GM12878 (cell line): ENCODE measurements around the gene XPNPEP2. TPM values are rescaled to one million over a fixed set of nuclear protein-coding genes. Genes with fewer than 3 reads are reported as not detected.
A peak's percentile ranks its signal among the peaks of the same experiment; 100 is the strongest.

ENCODE experiments used
- ATAC-seq: fragments of 200-7000 bp; cut with Tn5 transposase; 3 replicates; pipeline ENCODE4 v1.9.1; 2020; ENCODE audit warnings: mild to moderate bottlenecking, moderate library complexity
- BruUV-seq: library from RNA; stranded (reverse); fragments of 400-500 nt; replicated peaks from 2 replicates; lab custom pipeline; 2021; lab: Mats Ljungman, UMichigan
- CTCF ChIA-PET: fragments of 300-600 bp; sonication (Branson Sonifier 250); formaldehyde crosslinking; extraction: SDS; loops from one replicate; lab custom pipeline; 2021; ENCODE audit warnings: inconsistent platforms; lab: Yijun Ruan, JAX
- POLR2A ChIA-PET: fragments of 350-600 bp; formaldehyde crosslinking; extraction: SDS; loops from one replicate; lab custom pipeline; 2021; ENCODE audit warnings: inconsistent platforms; lab: Charles Lee
- RAD21 ChIA-PET: fragments of 300-600 bp; sonication (Branson Sonifier 250); formaldehyde crosslinking; loops from one replicate; lab custom pipeline; 2023; ENCODE audit warnings: antibody characterized with exemption; ENCODE audit not compliant: unreplicated experiment; lab: Charles Lee
- SMC1A ChIA-PET: fragments of 300-600 bp; sonication (Branson Sonifier 250); formaldehyde crosslinking; loops from one replicate; lab custom pipeline; 2023; ENCODE audit not compliant: unreplicated experiment, uncharacterized antibody; lab: Charles Lee
- DNase-seq: peaks from one replicate; pipeline ENCODE4 v3.0.0-alpha.2; 2011; ENCODE audit warnings: low read depth, low spot score
- FAIRE-seq: peaks from 3 replicates; lab custom pipeline; 2011; peaks lifted over from hg19 to GRCh38; lab: Jason Lieb, UNC
- H2AFZ ChIP-seq: 2 replicates; pipeline ENCODE4 v1.6.0; 2011; ENCODE audit warnings: low read depth, low read length, control low read depth; ENCODE audit not compliant: control insufficient read depth
- H3K27ac ChIP-seq: 2 replicates; pipeline ENCODE4 v1.5.1; 2011; ENCODE audit warnings: control low read depth; ENCODE audit not compliant: control insufficient read depth, insufficient read depth
- H3K27me3 ChIP-seq, 2 experiments: replicated peaks in 1 of 2; 2 replicates each; pipeline versions ENCODE4 v1.6.0 to v1.6.1; 2011; ENCODE audit warnings: low read length in 1 of 2; ENCODE audit not compliant: control insufficient read depth in 2 of 2, insufficient read depth in 2 of 2
- H3K36me3 ChIP-seq, 2 experiments: 2 replicates each; pipeline ENCODE4 v1.5.1; 2011; ENCODE audit warnings: low read length in 1 of 2; ENCODE audit not compliant: control insufficient read depth in 2 of 2, insufficient read depth in 2 of 2
- H3K4me1 ChIP-seq: 2 replicates; pipeline ENCODE4 v1.6.1; 2011; ENCODE audit warnings: mild to moderate bottlenecking, low read length, moderate library complexity, mixed read lengths; ENCODE audit not compliant: control insufficient read depth, insufficient read depth
- H3K4me2 ChIP-seq: 2 replicates; pipeline ENCODE4 v1.6.0; 2011; ENCODE audit warnings: control low read depth; ENCODE audit not compliant: control insufficient read depth, insufficient read depth
- H3K4me3 ChIP-seq: fragments of 200-600 bp; sonication (generic); 2 replicates; pipeline ENCODE4 v1.5.1; 2016
- H3K79me2 ChIP-seq: 2 replicates; pipeline ENCODE4 v1.6.0; 2011; ENCODE audit warnings: low read length; ENCODE audit not compliant: control insufficient read depth, insufficient read depth
- H3K9ac ChIP-seq: 2 replicates; pipeline ENCODE4 v1.8.0; 2011; ENCODE audit warnings: low read length, control low read depth, mixed read lengths; ENCODE audit not compliant: control insufficient read depth, insufficient read depth
- H3K9me3 ChIP-seq: replicated peaks from 3 replicates; pipeline ENCODE4 v1.5.1; 2011; ENCODE audit warnings: mild to moderate bottlenecking, low read length; ENCODE audit not compliant: control insufficient read depth, insufficient read depth
- H4K20me1 ChIP-seq: 2 replicates; pipeline ENCODE4 v1.6.0; 2011; ENCODE audit not compliant: control insufficient read depth, insufficient read depth
- BCL3 ChIP-seq: IDR thresholded peaks from 2 replicates; pipeline ENCODE4 v1.6.1; 2011; ENCODE audit warnings: borderline replicate concordance, low read depth, mild to moderate bottlenecking, moderate library complexity, low read length; ENCODE audit not compliant: insufficient read depth, poor library complexity, severe bottlenecking
- BCLAF1 ChIP-seq: fragments of 450-650 bp; IDR thresholded peaks from 2 replicates; pipeline ENCODE4 v1.6.1; 2017; ENCODE audit warnings: antibody characterized with exemption, mild to moderate bottlenecking, moderate library complexity
- BRCA1 ChIP-seq: IDR thresholded peaks from 2 replicates; pipeline ENCODE4 v1.6.1; 2011; ENCODE audit warnings: low read depth, low read length, improper control_type of control experiment
- CEBPB ChIP-seq, 2 experiments: fragments of 150-350 bp in 1 of 2; IDR thresholded peaks; 2 replicates each; pipeline ENCODE4 v1.6.1; 2012 to 2014; ENCODE audit warnings: low read depth in 2 of 2, low read length in 2 of 2, borderline replicate concordance in 1 of 2, inconsistent platforms in 1 of 2
- IKZF2 ChIP-seq, 2 experiments: fragments of 450-650 bp; IDR thresholded peaks; 2 replicates each; pipeline ENCODE4 v1.6.1; 2017; ENCODE audit warnings: mild to moderate bottlenecking in 2 of 2, moderate library complexity in 2 of 2
- IRF3 ChIP-seq: fragments of 450-650 bp; IDR thresholded peaks from 2 replicates; pipeline ENCODE4 v1.6.1; 2014; ENCODE audit warnings: mild to moderate bottlenecking
- POLR2A ChIP-seq: IDR thresholded peaks from 2 replicates; pipeline ENCODE4 v1.6.1; 2011; ENCODE audit warnings: low read depth, mild to moderate bottlenecking, low read length
- RCOR1 ChIP-seq: conservative IDR thresholded peaks from 2 replicates; pipeline ENCODE4 v1.6.1; 2012; ENCODE audit warnings: low read depth, low read length, improper control_type of control experiment
- RFX5 ChIP-seq: IDR thresholded peaks from 2 replicates; pipeline ENCODE4 v1.6.1; 2011; ENCODE audit warnings: low read depth, low read length, improper control_type of control experiment
- SIN3A ChIP-seq: IDR thresholded peaks from 2 replicates; pipeline ENCODE4 v1.6.1; 2012; ENCODE audit warnings: low read depth, low read length, improper control_type of control experiment
- SIX5 ChIP-seq: IDR thresholded peaks from 2 replicates; pipeline ENCODE4 v1.6.1; 2011; ENCODE audit warnings: mild to moderate bottlenecking, low read depth, low read length, moderate library complexity; ENCODE audit not compliant: severe bottlenecking
- SREBF1 ChIP-seq: IDR thresholded peaks from 2 replicates; pipeline ENCODE4 v1.6.1; 2012; ENCODE audit warnings: mild to moderate bottlenecking, low read length
- SRF ChIP-seq, 2 experiments: IDR thresholded peaks; 2 replicates each; pipeline ENCODE4 v1.6.1; 2011; ENCODE audit warnings: low read depth in 2 of 2, low read length in 2 of 2, mild to moderate bottlenecking in 1 of 2, moderate library complexity in 1 of 2
- TARDBP ChIP-seq: IDR thresholded peaks from 2 replicates; pipeline ENCODE4 v1.6.1; 2016; ENCODE audit warnings: borderline replicate concordance
- ZNF207 ChIP-seq: fragments of 450-650 bp; IDR thresholded peaks from 2 replicates; pipeline ENCODE4 v1.6.1; 2014; ENCODE audit warnings: antibody characterized with exemption, mild to moderate bottlenecking, borderline replicate concordance
- WGBS: methylation state at CpG from one replicate; pipeline ENCODE4 v1.1.6; 2016; ENCODE audit warnings: low lambda C conversion rate; ENCODE audit not compliant: insufficient replicate concordance, insufficient coverage; ENCODE audit errors: missing lambda C conversion rate; 5-methylcytosine and 5-hydroxymethylcytosine counted together
- in situ Hi-C: fragments of 300-500 bp; cut with MboI; formaldehyde crosslinking; loops from 9 replicates; pipeline ENCODE4 v1.14.3; 2018; ENCODE audit warnings: mixed read lengths
- intact Hi-C: fragments of 100-400 bp; cut with micrococcal nuclease; formaldehyde crosslinking; loops from one replicate; pipeline ENCODE4 v1.14.2; 2022; ENCODE audit not compliant: unreplicated experiment
- polyA plus RNA-seq, 11 experiments: library from polyadenylated mRNA; depleted of rRNA in 4 of 11; unstranded in 6 of 11; stranded (reverse) in 5 of 11; fragments of >200 nt; fragmentation: Nextera tagmentation in 4 of 11; fragmentation: Illumina TruSeq in 1 of 11; extraction: Ambion mirVana in 4 of 11; extraction: Trizol in 1 of 11; gene quantifications; 1 replicate in 1 of 11; 2 replicates in 10 of 11; pipeline versions ENCODE4 v1.2.1 to v1.2.3, GENCODE V29; 2011 to 2016; ENCODE audit warnings: inconsistent platforms in 2 of 11, missing spikeins in 2 of 11, low read depth in 1 of 11
- total RNA-seq, 4 experiments: library from RNA; depleted of rRNA in 3 of 4; stranded (reverse); fragments of >200 nt in 3 of 4; fragmentation: Illumina TruSeq in 1 of 4; extraction: Trizol in 1 of 4; gene quantifications; 2 replicates each; pipeline versions ENCODE4 v1.2.1 to v1.2.3, GENCODE V29; 2013 to 2021

Gene XPNPEP2
- total and polyA plus RNA-seq, 10 of the 15 experiments (the other 5 are each of a cell fraction or from before 2014, with no cell fraction given): 0.04 to 0.37 (median 0.15) TPM

DNA sequence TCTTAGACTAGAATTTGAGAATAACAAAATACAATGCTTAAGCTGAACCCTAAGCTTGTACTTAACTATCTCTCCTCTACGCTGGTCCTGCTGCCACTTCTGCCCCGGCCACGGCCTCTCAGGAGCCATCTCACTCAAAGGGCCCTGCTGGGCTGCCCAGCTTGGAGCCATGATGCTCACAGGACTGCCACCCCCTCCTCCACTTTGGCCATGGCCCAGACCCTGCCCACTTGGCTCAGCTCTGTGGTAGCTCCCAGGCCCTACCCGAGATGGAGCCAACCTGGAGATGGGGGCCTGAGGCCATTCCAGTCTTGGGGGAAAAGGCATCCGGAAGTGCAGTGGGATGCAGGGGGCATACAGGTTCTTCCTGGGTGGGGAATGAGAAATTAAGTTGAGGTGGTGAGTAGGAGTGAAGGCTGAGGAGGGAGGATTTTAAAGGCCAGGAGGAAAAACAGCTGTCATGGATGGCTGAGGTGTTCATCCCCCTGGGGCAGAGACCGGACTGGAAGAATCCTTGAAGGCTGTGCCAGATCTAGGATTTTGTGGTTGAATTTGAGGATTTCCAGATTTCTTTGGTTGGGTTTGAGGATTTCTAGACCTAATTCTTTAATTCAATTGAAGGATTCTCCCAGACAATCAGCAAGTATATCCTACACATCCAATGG, 41.8 kb downstream of the XPNPEP2 start:
- Histone ChIP-seq H3K4me3 (peak overlapping the region; percentile 75), H2AFZ (no peak overlapping the region), H3K4me1 (peaks cover 48% of the 10 kb centered on the region), H3K79me2 (peaks cover 64% of the 10 kb centered on the region), H3K9ac (peak overlapping the region; percentile 93), H3K36me3 (peaks cover 0 to 8% of the 10 kb centered on the region in 2 experiments; a peak in 2 of 4 replicates), H3K27ac (peak overlapping the region; percentile 94), H3K27me3 (no peaks in the 10 kb centered on the region), H3K4me2 (peak overlapping the region; percentile 90), H3K9me3 (no peaks in the 10 kb centered on the region), H4K20me1 (no peaks in the 10 kb centered on the region)
- ATAC-seq (peak; percentile 16), DNase-seq (no peak), FAIRE-seq (no peak)
- ChIA-PET RAD21 (interaction anchor here (1.0 to 7.0 kb wide), 8 partner anchors 10 to 43 kb away, joined by 3 to 166 read pairs (median 8); partner anchors contain the start of gene XPNPEP2), SMC1A (interaction anchor here (1.1 to 14.8 kb wide), 8 partner anchors 9 to 390 kb away, joined by 3 to 165 read pairs (median 5); no protein-coding TSS in a partner anchor), POLR2A (interaction anchor here (1.1 to 11.2 kb wide), 6 partner anchors 10 to 307 kb away, joined by 3 to 169 read pairs (median 4); no protein-coding TSS in a partner anchor), CTCF (interaction anchor here (0.7 to 4.9 kb wide), 7 partner anchors 10 to 54 kb away, joined by 3 to 66 read pairs (median 3); no protein-coding TSS in a partner anchor)
- BruUV-seq: TSS peak; percentile 92
- 15% methylated on average over 6 of the region's 6 CpGs for WGBS
- intact Hi-C loops (loop anchor here (1.0 to 2.0 kb wide), 2 partner anchors 11 to 22 kb away; no protein-coding TSS in a partner anchor), in situ Hi-C loops (no loop called here)
- TF ChIP-seq BRCA1 (no peak), IKZF2 (IDR thresholded peaks at IDR 0.05) (0 out of 4 replicates have a peak, but pooled peaks have one; percentile 6), BCLAF1 (no peak), SIX5 (no peak), TARDBP (no peak), POLR2A (no peak), IRF3 (no peak), BCL3 (no peak), SRF (IDR thresholded peaks at IDR 0.05; ENCODE audit: low read depth in 2 of 2, low read length in 2 of 2) (no peak), CEBPB (IDR thresholded peaks at IDR 0.05; ENCODE audit: borderline replicate concordance in 1 of 2, low read depth in 2 of 2, low read length in 2 of 2) (no peak), SREBF1 (no peak), RCOR1 (no peak), RFX5 (no peak), ZNF207 (no peak), SIN3A (no peak)
